ENCODE measurements around the gene DENND6A.
"Not testable (repeated sequence)": the region's sequence is repeated elsewhere in the genome, so short reads cannot be mapped to it uniquely, and the experiment has no call there.

Gene DENND6A

DNA sequence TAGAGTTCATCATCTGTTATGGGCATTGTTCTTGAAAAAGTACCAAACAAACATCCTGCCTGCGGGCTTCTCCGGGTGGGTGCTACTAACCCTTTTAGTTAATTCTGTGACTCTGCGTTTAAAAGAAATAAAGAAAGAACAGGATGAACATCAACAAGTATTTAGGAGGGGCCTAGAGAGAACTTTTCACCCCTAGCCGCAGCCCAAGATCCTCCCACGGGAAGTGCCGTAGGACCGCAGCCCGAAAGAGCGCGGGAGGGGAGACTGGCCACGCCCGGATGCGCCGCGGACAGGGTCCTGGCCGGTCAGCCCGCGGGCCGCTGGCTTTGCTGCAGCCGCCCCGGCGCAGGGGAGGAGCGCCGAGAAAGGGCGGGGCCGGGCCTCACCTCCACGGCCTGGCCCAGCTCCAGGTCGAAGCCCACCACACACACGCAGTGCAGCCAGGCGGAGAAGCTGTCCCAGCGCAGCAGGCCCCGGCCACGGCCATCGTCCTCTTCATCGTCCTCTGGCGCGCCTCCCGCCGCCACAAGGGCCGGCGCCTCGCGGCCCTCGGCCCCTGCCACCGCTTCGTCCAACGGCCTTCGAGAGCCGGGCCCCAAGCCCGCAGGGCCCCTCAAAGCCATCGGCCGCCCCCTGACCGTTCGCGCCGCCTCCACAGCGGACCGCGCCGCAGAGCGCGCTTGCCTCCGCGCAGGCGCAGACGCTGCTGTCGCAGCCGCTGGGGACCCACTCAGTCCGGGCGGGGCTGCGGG lies at the start of gene DENND6A:
Gene DENND6A, minus strand, starts transcription at position 682 of the 752 bp plus-strand sequence. Its CDS starts 59 bp downstream, at position 623.
- peak; percentile 80 for DNase-seq

DNA sequence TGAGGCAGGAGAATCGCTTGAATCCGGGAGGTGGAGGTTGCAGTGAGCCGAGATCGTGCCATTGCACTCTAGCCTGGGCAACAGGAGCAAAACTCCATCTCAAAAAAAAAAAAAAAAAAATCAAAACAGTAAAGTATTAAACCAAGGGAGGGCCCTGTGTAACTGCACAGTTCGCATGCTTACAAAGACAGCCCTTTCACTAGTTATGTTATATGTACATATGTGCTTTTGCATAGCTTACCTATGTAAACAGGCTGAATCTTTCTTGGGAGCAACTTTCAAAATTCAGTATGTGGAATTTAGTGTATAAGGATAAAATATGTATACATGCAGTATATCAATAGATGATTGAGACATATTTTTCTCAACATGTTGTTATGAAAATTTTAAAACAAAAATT lies 47.1 kb upstream of the DENND6A start:
- no peak for DNase-seq

- no peak for DNase-seq
These were observed 45.5 kb upstream of the DENND6A start for GRCh38 chr3:57738391-57738790.

GRCh38 chr3:57737840-57738239 lies 45.0 kb upstream of the DENND6A start:
- no peak for DNase-seq

- DNase-seq, result no peak
These were observed 42.5 kb upstream of the DENND6A start for GRCh38 chr3:57735405-57735804.

GRCh38 chr3:57733790-57734189 lies 40.9 kb upstream of the DENND6A start:
- DNase-seq, result no peak

GRCh38 chr3:57731311-57731710 lies 38.4 kb upstream of the DENND6A start:
- DNase-seq, result no peak

DNA sequence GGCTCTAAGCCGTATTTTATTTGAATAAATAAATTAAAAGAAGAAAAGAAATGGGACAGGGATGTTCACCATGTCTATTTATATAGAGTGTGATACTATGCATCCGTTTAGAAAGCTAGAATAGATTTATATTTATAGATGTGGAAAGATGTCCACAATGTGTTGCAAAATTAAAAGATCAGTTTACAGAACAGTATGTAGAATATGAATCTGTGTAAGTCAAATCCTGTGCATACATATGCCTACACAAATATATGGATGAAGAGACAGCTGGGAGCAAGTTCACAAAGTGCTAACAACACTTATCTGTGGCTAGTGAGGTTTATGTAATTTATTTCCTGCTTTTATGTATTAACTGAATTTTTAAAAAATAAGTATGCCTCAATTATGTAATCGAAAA lies 37.8 kb upstream of the DENND6A start:
- no peak for DNase-seq

DNA sequence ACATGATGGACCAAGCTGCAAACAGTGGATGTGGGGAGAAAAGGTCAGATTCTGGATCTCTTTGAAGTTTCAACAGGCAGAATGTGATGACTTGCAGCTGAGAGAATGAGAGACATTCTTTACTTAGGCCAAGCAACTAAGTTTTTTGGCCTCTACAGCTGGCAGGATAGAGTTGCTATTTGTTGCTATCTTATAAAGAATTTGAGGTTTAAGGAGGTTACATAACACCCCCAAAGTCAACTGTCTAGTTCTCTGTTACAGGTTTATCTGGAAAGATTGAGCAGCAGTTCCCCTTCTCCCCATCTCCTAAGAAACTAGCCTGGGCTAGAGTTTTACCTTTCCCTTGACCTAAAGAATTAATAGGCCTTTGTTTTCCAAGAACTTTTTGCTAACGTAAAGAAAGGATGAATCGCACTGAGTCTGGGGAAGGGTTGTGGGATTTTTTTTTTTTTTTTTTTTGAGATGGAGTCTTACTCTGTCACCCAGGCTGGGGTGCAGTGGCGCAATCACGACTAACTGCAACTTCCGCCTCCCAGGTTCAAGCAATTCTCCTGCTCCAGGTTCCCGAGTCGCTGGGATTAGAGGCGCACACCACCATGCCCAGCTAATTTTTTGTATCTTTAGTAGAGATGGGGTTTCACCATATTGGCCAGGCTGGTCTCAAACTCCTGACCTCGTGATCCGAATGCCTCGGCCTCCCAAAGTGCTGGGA lies 36.6 kb upstream of the DENND6A start:
- DNase-seq, result no peak

DNA sequence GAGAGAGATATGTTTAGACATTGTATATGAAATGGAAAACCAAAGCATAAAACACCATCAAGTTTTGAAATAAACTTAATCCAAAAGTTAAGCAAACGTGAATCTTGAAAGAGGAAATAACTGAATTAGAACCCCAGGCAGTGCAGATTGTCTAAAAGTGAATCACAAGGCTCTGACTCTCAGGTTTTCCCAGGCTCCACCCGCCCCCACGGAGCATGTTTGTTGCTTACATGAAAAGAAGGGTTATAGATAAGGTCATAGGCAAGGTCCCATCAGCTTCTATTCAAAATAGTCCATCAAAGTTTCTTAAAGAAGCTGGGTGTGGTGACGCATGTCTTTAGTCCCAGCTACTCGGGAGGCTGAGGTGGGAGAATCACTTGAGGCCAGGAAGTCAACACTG lies 34.2 kb upstream of the DENND6A start:
- DNase-seq, result no peak

GRCh38 chr3:57726397-57726796 lies 33.5 kb upstream of the DENND6A start:
- no peak for DNase-seq

GRCh38 chr3:57718118-57718517 lies 25.2 kb upstream of the DENND6A start:
- no peak for DNase-seq

- no peak for DNase-seq
These were observed 24.5 kb upstream of the DENND6A start for GRCh38 chr3:57717205-57717868.

DNA sequence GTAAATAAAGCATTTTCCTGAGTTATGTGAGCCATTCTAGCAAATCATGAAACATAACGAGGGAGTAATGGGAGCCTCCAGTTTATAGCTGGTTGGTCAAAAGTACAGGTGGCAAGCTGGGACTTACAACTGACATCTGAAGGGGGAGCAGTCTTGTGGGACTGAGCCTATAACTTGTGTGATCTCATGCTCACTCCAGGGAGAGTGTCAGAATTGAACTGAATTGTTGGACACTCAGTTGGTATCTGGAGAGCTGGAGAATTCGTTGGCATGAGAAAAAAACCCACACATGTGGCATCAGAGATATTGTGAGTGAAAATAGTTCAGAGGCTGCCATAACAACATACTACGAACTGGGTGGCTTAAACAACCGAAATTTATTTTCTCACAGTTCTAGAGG lies 22.8 kb upstream of the DENND6A start:
- DNase-seq, result no peak

- no peak for DNase-seq
These were observed 16.7 kb upstream of the DENND6A start for GRCh38 chr3:57709559-57709958.

GRCh38 chr3:57709031-57709430 lies 16.2 kb upstream of the DENND6A start:
- DNase-seq, result no peak

GRCh38 chr3:57706462-57706861 lies 13.6 kb upstream of the DENND6A start:
- no peak for DNase-seq

DNA sequence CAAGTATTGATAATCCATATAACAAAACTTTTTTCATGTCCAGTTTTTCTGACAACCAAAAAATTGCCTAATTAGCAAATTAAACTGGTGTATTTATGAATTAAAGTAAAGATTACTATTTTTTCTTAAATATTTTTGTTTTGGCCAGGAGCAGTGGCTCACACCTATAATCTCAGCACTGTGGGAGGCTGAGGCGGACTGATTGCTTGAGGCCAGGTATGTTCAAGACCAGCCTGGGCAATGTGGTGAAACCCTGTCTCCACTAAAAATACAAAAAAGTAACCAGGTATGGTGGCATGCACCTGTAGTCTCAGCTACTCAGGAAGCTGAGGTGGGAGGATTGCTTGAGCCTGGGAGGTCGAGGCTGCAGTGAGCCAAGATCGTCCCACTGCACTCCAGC lies 12.5 kb upstream of the DENND6A start:
- DNase-seq, result not testable (repeated sequence)

DNA sequence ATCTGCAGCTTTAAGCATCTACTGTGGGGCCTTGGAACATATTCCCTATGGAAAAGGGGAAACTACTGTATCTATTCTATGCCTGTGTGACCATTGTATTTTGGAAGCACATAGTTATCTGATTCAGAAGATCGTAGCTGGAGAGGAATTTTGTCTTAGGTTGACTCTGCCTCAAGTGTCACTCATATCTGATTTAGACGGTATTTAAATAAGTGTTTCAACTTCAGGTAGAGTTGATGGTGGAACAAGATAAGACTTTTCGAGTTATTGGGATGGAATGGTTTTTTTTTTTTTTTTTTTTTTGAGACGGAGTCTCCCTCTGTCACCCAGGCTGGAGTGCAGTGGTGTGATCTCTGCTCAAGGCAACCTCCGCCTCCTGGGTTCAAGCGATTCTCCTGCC lies 8.9 kb upstream of the DENND6A start:
- DNase-seq, result no peak

DNA sequence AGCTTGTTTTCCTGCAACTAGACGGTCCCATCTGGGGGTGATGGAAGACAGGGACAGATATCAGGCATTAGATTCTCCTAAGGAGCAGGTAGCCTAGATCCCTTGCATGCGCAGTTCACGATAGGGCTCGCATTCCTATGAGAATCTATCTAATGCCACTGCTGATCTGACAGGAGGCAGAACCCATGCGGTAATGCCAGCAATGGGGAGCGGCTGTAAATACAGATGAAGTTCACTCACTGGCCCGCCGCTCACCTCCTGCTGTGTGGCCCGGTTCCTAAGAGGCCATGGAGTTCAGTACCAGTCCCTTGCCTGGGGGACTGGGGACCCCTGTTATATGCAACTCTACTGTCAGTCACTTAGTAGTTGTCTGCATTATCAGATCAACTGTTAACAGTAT lies 7.9 kb upstream of the DENND6A start:
- DNase-seq, result no peak

DNA sequence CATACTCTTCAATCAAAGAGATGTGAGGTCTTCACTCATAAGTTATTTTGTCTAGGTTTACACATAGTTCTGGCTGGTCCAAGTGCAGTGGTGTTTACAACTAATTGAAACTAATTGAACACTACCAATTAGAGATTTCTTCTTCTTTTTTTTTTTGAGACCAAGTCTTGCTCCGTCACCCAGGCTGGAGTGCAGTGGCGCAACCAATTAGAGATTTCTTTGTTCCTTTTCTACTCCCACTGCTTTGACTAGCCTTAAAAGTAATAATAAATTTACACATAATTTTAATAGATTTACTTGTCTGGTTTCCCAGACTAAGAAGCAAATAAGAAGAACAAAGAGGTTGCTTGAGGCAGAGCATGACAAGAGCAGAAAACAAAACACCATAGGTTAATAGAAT lies 6.7 kb upstream of the DENND6A start:
- DNase-seq, result no peak

- DNase-seq, result peak; percentile 1
These were observed 4.0 kb upstream of the DENND6A start for GRCh38 chr3:57696801-57697321.

DNA sequence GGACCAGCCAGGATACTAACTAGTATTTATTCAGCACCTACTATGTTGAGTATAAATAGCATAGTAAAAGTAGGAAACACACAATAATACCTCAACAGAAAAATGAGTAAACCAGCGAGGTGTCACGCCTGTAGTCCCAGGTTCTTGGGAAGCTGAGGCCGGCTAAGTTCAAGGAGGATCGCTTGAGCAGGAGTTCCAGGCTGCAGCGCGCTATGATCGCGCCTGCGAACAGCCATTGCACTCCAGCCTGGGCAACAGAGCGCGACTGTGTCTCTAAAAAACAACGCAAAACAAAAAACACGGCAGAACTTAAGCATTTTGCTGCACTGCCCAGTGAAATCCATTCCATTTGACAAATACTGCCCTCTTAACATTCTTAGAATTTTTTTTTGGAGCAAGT lies 1.3 kb upstream of the DENND6A start:
- DNase-seq, result no peak

GRCh38 chr3:57692133-57692395 lies 813 bp downstream of the DENND6A start:
- DNase-seq, result not testable (repeated sequence)
